ENCODE data around the gene MAPK13. TPM values are rescaled to one million over a fixed set of nuclear protein-coding genes. Genes with fewer than 3 reads are reported as not detected.

The MAPK13 gene
- total RNA-seq, 6 experiments from 2014 or later: 5.7 to 12.4 (median 6.5) TPM

GRCh38 chr6:36142971-36143838 lies 12.9 kb downstream of the MAPK13 start:
- Mint-ChIP-seq H3K27me3 (ENCODE audit: insufficient read depth) (peaks cover 8% of the 10 kb centered on the region), H3K4me3 (no peak overlapping the region), H3K36me3 (ENCODE audit: low read depth) (no peaks in the 10 kb centered on the region; the same call in 1 of the 2 replicates), H3K27ac (no peak overlapping the region), H3K9me3 (peaks cover under 1% of the 10 kb centered on the region; the same call in 1 of the 2 replicates), H3K4me1 (ENCODE audit: low read depth) (0 out of 2 replicates have a peak, but pooled peaks cover 6% of the 10 kb centered on the region)
- TF ChIP-seq CTCF (IDR thresholded peaks at IDR 0.05): no peak
- no peak for DNase-seq

- peaks cover 4% of the 10 kb centered on the region; the same call in 1 of the 2 replicates for H3K9me3 Mint-ChIP-seq
Measured at GRCh38 chr6:36145495-36145894, 15.2 kb downstream of the MAPK13 start.

GRCh38 chr6:36147294-36147693 lies 17.0 kb downstream of the MAPK13 start:
- H3K9me3 Mint-ChIP-seq: peaks cover 4% of the 10 kb centered on the region; the same call in 1 of the 2 replicates

More at GRCh38 chr6:36145495-36145894, 15.2 kb downstream of the MAPK13 start:
- no peak overlapping the region for H3K27ac Mint-ChIP-seq
- H3K36me3 Mint-ChIP-seq (ENCODE audit: low read depth): no peaks in the 10 kb centered on the region; the same call in 1 of the 2 replicates
- no peak overlapping the region for H3K4me3 Mint-ChIP-seq
- peaks cover 10% of the 10 kb centered on the region for H3K27me3 Mint-ChIP-seq (ENCODE audit: insufficient read depth)
- no peak for DNase-seq
- TF ChIP-seq CTCF (IDR thresholded peaks at IDR 0.05): no peak
- H3K4me1 Mint-ChIP-seq (ENCODE audit: low read depth): no peaks in the 10 kb centered on the region

DNA sequence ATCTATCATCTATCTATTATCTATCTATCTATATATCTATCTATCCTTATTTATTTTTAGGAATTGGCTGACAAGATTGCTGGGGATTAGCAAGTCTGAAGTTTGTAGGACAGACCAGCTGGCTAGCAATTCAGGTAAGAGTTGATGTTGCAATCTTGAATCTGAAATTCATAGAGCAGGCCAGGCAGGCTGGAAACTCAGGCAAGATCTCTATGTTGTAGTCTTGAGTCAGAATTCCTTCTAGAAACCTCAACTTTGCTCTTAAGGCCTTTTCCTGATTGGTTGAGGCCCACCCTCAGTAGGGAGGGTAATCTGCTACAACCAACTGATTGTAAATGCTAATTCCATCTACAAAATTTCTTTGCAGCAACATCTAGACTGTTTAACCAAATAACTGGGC lies 19.2 kb downstream of the MAPK13 start:
- Mint-ChIP-seq H3K4me1 (ENCODE audit: low read depth) (no peaks in the 10 kb centered on the region), H3K4me3 (no peak overlapping the region), H3K27ac (no peak overlapping the region), H3K27me3 (ENCODE audit: insufficient read depth) (peaks cover 13% of the 10 kb centered on the region), H3K36me3 (ENCODE audit: low read depth) (peaks cover 9% of the 10 kb centered on the region), H3K9me3 (peaks cover 10% of the 10 kb centered on the region)
- no peak for TF ChIP-seq CTCF (IDR thresholded peaks at IDR 0.05)
- DNase-seq: no peak

More at GRCh38 chr6:36147294-36147693, 17.0 kb downstream of the MAPK13 start:
- H3K4me1 Mint-ChIP-seq (ENCODE audit: low read depth): no peaks in the 10 kb centered on the region
- no peak overlapping the region for H3K27ac Mint-ChIP-seq
- peaks cover 10% of the 10 kb centered on the region for H3K27me3 Mint-ChIP-seq (ENCODE audit: insufficient read depth)
- no peak for DNase-seq
- no peak overlapping the region for H3K4me3 Mint-ChIP-seq
- TF ChIP-seq CTCF (IDR thresholded peaks at IDR 0.05): no peak
- H3K36me3 Mint-ChIP-seq (ENCODE audit: low read depth): no peaks in the 10 kb centered on the region; the same call in 1 of the 2 replicates

DNA sequence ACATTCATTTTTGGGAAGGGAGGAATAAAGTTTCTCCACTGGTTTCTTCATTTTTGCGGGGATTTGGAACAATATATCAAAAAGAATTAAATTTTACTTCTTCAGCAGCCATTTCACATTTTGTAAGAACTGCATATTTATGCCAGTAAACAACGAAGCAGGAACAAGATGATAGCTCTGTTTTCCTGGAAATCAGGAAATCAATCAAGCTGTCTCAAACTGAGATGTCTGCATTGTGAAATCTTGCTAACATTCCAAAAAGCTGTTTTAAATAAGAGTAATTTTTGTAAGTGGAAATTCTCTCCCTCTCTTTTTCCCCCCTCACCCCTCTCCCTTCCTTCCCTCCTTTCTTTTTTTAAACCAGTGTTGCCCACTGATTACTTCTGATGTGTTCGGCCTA lies 20.0 kb downstream of the MAPK13 start:
- no peak for DNase-seq
- no peak for TF ChIP-seq CTCF (IDR thresholded peaks at IDR 0.05)
- no peak overlapping the region for H3K4me3 Mint-ChIP-seq
- no peak overlapping the region for H3K27ac Mint-ChIP-seq
- peaks cover 16% of the 10 kb centered on the region for H3K9me3 Mint-ChIP-seq
- no peaks in the 10 kb centered on the region for H3K4me1 Mint-ChIP-seq (ENCODE audit: low read depth)
- H3K27me3 Mint-ChIP-seq (ENCODE audit: insufficient read depth): peaks cover 15% of the 10 kb centered on the region
- peaks cover 15% of the 10 kb centered on the region for H3K36me3 Mint-ChIP-seq (ENCODE audit: low read depth)
